ENCODE data around the gene NSL1.

DNA sequence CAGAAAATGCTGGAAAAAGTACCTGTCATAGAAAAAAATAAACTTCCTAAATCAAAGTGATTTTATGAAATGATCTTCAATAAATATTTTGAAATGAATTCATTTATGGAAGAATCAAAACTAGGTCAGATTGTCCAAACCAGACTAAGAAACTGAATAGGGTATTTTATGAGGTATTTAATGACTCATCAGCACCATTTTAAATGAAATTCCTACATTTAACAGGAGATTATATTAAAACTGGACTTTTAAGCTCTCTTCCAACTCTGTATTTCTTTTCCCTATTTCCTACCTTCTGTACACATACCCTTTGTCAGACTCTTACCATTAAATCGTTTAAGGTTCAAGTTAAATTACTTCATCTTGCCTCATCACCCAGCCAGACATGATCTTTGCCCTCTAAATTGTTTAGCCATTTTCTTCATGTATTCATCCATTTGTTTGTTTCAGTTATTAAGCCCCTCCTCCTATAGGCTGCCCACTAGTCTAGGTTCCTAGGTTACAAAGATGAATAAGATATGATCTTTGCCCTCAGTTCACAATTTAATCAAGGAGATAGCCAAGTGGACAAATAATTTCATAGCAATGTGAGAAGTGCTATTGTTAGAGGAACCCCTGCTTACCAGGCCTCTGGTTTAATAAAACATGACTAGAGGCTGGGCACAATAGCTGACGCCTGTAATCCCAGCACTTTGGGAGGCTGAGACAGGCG is 25.1 kb upstream of the NSL1 start:
- no peak for TF ChIP-seq ZBTB7A (IDR thresholded peaks at IDR 0.05; ENCODE audit: borderline replicate concordance, control insufficient read depth, low read depth, low read length)
- TF ChIP-seq, protein P1, sequence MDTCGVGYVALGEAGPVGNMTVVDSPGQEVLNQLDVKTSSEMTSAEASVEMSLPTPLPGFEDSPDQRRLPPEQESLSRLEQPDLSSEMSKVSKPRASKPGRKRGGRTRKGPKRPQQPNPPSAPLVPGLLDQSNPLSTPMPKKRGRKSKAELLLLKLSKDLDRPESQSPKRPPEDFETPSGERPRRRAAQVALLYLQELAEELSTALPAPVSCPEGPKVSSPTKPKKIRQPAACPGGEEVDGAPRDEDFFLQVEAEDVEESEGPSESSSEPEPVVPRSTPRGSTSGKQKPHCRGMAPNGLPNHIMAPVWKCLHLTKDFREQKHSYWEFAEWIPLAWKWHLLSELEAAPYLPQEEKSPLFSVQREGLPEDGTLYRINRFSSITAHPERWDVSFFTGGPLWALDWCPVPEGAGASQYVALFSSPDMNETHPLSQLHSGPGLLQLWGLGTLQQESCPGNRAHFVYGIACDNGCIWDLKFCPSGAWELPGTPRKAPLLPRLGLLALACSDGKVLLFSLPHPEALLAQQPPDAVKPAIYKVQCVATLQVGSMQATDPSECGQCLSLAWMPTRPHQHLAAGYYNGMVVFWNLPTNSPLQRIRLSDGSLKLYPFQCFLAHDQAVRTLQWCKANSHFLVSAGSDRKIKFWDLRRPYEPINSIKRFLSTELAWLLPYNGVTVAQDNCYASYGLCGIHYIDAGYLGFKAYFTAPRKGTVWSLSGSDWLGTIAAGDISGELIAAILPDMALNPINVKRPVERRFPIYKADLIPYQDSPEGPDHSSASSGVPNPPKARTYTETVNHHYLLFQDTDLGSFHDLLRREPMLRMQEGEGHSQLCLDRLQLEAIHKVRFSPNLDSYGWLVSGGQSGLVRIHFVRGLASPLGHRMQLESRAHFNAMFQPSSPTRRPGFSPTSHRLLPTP (IDR thresholded peaks at IDR 0.05; ENCODE audit: borderline replicate concordance, extremely low read depth, insufficient read length), result no peak
- no peak for TF ChIP-seq NRF1 (conservative IDR thresholded peaks at IDR 0.05 in 1 of 2, IDR thresholded peaks at IDR 0.05 in 1 of 2)
- no peak for TF ChIP-seq RBM25 (IDR thresholded peaks at IDR 0.05; ENCODE audit: low read depth, low read length, severe bottlenecking)
- TF ChIP-seq, protein P2, sequence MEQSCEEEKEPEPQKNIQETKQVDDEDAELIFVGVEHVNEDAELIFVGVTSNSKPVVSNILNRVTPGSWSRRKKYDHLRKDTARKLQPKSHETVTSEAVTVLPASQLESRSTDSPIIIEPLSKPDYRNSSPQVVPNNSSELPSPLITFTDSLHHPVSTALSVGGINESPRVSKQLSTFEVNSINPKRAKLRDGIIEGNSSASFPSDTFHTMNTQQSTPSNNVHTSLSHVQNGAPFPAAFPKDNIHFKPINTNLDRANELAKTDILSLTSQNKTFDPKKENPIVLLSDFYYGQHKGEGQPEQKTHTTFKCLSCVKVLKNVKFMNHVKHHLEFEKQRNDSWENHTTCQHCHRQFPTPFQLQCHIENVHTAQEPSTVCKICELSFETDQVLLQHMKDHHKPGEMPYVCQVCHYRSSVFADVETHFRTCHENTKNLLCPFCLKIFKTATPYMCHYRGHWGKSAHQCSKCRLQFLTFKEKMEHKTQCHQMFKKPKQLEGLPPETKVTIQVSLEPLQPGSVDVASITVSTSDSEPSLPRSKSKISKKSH (CRISPR knock-in tag; IDR thresholded peaks at IDR 0.05), result no peak
- TF ChIP-seq, protein P3, sequence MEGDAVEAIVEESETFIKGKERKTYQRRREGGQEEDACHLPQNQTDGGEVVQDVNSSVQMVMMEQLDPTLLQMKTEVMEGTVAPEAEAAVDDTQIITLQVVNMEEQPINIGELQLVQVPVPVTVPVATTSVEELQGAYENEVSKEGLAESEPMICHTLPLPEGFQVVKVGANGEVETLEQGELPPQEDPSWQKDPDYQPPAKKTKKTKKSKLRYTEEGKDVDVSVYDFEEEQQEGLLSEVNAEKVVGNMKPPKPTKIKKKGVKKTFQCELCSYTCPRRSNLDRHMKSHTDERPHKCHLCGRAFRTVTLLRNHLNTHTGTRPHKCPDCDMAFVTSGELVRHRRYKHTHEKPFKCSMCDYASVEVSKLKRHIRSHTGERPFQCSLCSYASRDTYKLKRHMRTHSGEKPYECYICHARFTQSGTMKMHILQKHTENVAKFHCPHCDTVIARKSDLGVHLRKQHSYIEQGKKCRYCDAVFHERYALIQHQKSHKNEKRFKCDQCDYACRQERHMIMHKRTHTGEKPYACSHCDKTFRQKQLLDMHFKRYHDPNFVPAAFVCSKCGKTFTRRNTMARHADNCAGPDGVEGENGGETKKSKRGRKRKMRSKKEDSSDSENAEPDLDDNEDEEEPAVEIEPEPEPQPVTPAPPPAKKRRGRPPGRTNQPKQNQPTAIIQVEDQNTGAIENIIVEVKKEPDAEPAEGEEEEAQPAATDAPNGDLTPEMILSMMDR (IDR thresholded peaks at IDR 0.05 in 2 of 3, conservative IDR thresholded peaks at IDR 0.05 in 1 of 3; ENCODE audit: insufficient read depth in 2 of 3, low read depth in 1 of 3, low read length in 3 of 3), result no peak
- TF ChIP-seq, protein P4, sequence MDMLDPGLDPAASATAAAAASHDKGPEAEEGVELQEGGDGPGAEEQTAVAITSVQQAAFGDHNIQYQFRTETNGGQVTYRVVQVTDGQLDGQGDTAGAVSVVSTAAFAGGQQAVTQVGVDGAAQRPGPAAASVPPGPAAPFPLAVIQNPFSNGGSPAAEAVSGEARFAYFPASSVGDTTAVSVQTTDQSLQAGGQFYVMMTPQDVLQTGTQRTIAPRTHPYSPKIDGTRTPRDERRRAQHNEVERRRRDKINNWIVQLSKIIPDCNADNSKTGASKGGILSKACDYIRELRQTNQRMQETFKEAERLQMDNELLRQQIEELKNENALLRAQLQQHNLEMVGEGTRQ (CRISPR knock-in tag; IDR thresholded peaks at IDR 0.05), result no peak
- TF ChIP-seq, protein P5, sequence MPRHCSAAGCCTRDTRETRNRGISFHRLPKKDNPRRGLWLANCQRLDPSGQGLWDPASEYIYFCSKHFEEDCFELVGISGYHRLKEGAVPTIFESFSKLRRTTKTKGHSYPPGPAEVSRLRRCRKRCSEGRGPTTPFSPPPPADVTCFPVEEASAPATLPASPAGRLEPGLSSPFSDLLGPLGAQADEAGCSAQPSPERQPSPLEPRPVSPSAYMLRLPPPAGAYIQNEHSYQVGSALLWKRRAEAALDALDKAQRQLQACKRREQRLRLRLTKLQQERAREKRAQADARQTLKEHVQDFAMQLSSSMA (CRISPR knock-in tag; IDR thresholded peaks at IDR 0.05), result no peak
- TF ChIP-seq, protein P6, sequence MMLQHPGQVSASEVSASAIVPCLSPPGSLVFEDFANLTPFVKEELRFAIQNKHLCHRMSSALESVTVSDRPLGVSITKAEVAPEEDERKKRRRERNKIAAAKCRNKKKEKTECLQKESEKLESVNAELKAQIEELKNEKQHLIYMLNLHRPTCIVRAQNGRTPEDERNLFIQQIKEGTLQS (IDR thresholded peaks at IDR 0.05), result no peak
- TF ChIP-seq, protein P6 (CRISPR knock-in tag; conservative IDR thresholded peaks at IDR 0.05), result no peak
- no peak for TF ChIP-seq MAFK (IDR thresholded peaks at IDR 0.05; ENCODE audit: low read length)
- no peak for TF ChIP-seq PHF8 (IDR thresholded peaks at IDR 0.05; ENCODE audit: borderline replicate concordance, low read length)
- TF ChIP-seq FOXK1 (CRISPR knock-in tag; IDR thresholded peaks at IDR 0.05; ENCODE audit: borderline replicate concordance), result no peak
- TF ChIP-seq NR2C2 (CRISPR knock-in tag; IDR thresholded peaks at IDR 0.05), result no peak
- TF ChIP-seq NR2C2 (tag; IDR thresholded peaks at IDR 0.05), result no peak
- TF ChIP-seq, protein P7, sequence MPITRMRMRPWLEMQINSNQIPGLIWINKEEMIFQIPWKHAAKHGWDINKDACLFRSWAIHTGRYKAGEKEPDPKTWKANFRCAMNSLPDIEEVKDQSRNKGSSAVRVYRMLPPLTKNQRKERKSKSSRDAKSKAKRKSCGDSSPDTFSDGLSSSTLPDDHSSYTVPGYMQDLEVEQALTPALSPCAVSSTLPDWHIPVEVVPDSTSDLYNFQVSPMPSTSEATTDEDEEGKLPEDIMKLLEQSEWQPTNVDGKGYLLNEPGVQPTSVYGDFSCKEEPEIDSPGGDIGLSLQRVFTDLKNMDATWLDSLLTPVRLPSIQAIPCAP (CRISPR knock-in tag; IDR thresholded peaks at IDR 0.05; ENCODE audit: borderline replicate concordance), result no peak

Data from K562 (cell line).